HCT116 (cell line): ENCODE data around the gene STAT4. TPM values are rescaled to one million over a fixed set of nuclear protein-coding genes. Genes with fewer than 3 reads are reported as not detected.
A peak's percentile ranks its signal among the peaks of the same experiment; 100 is the strongest.

Source experiments
- ATAC-seq: fragments of 200-7000 bp; cut with Tn5 transposase; 2 replicates; pipeline ENCODE4 v1.9.1; 2020; ENCODE audit warnings: mild to moderate bottlenecking, moderate library complexity
- BruUV-seq: library from RNA; stranded (reverse); fragments of 400-500 nt; replicated peaks from 2 replicates; lab custom pipeline; 2021; lab: Mats Ljungman, UMichigan
- CTCF ChIA-PET: fragments of 300-600 bp; sonication (Branson Sonifier 250); formaldehyde crosslinking; loops from one replicate; lab custom pipeline; 2021; ENCODE audit warnings: antibody characterized with exemption; lab: Charles Lee
- POLR2A ChIA-PET: fragments of 300-600, 350-600 bp; sonication (Branson Sonifier 250); formaldehyde crosslinking; loops from one replicate; lab custom pipeline; 2021; ENCODE audit warnings: antibody characterized with exemption; lab: Charles Lee
- RAD21 ChIA-PET, 2 experiments: fragments of 300-600 bp; sonication (Branson Sonifier 250); formaldehyde crosslinking; loops; one replicate each; lab custom pipeline; 2023; ENCODE audit warnings: low total read pairs in 2 of 2; ENCODE audit not compliant: uncharacterized antibody in 2 of 2, unreplicated experiment in 2 of 2, low non-redundant PET in 1 of 2; lab: Charles Lee
- DNase-seq: peaks from one replicate; pipeline ENCODE4 v3.0.0-alpha.2; 2010; ENCODE audit warnings: low read depth, low spot score
- H2AFZ ChIP-seq: fragments of 200-600 bp; shearing (Covaris generic), sonication (generic); 2 replicates; pipeline ENCODE4 v1.6.1; 2017; ENCODE audit warnings: low read depth, mixed run types, mixed read lengths, antibody characterized with exemption, low read length; ENCODE audit not compliant: poor library complexity, severe bottlenecking
- H3K27ac ChIP-seq: 2 replicates; pipeline ENCODE4 v1.5.1; 2012; ENCODE audit warnings: low read depth, low read length
- H3K27me3 ChIP-seq: fragments of 200-600 bp; sonication (generic); 2 replicates; pipeline ENCODE4 v1.6.1; 2016; ENCODE audit warnings: mixed run types, low read length, mixed read lengths; ENCODE audit not compliant: insufficient read depth
- H3K36me3 ChIP-seq, 2 experiments: fragments of 200-500 bp in 1 of 2; fragments of 200-600 bp in 1 of 2; sonication (Bioruptor generic) in 1 of 2; sonication (generic) in 1 of 2; 2 replicates each; pipeline versions ENCODE4 v1.5.1 to v1.6.1; 2014 to 2016; ENCODE audit warnings: low read length in 2 of 2, inconsistent platforms in 1 of 2, mixed read lengths in 1 of 2, mixed run types in 1 of 2; ENCODE audit not compliant: insufficient read depth in 2 of 2, control insufficient read depth in 1 of 2
- H3K4me1 ChIP-seq, 2 experiments: fragments of 200-600 bp in 1 of 2; sonication (generic) in 1 of 2; 2 replicates each; pipeline versions ENCODE4 v1.5.1 to v1.6.1; 2012 to 2017; ENCODE audit warnings: low read length in 2 of 2, inconsistent platforms in 1 of 2, mild to moderate bottlenecking in 1 of 2, mixed read lengths in 1 of 2, mixed run types in 1 of 2, moderate library complexity in 1 of 2; ENCODE audit not compliant: insufficient read depth in 2 of 2, control insufficient read depth in 1 of 2
- H3K4me2 ChIP-seq: fragments of 200-600 bp; sonication (generic); 2 replicates; pipeline ENCODE4 v1.6.1; 2017; ENCODE audit warnings: mixed run types, low read length, mixed read lengths
- H3K4me3 ChIP-seq, 2 experiments: fragments of 200-600 bp in 1 of 2; sonication (generic) in 1 of 2; replicated peaks in 1 of 2; 2 replicates each; pipeline ENCODE4 v1.5.1; 2011 to 2016; ENCODE audit warnings: low read length in 2 of 2, control low read depth in 1 of 2, low read depth in 1 of 2, mild to moderate bottlenecking in 1 of 2, mixed read lengths in 1 of 2, mixed run types in 1 of 2
- H3K79me2 ChIP-seq: fragments of 200-600 bp; sonication (generic); 2 replicates; pipeline ENCODE4 v1.6.1; 2017; ENCODE audit warnings: mild to moderate bottlenecking, mixed run types, low read length, moderate library complexity, mixed read lengths; ENCODE audit not compliant: insufficient read depth
- H3K9ac ChIP-seq: fragments of 200-600 bp; sonication (generic); 2 replicates; pipeline ENCODE4 v1.6.1; 2016; ENCODE audit warnings: low read length, mixed read lengths
- H3K9me2 ChIP-seq: fragments of 200-600 bp; sonication (generic), shearing (Covaris generic); 2 replicates; pipeline ENCODE4 v1.6.1; 2017; ENCODE audit warnings: mixed run types, mild to moderate bottlenecking, moderate library complexity; ENCODE audit not compliant: insufficient read depth
- H3K9me3 ChIP-seq, 2 experiments: fragments of 200-500 bp in 1 of 2; fragments of 200-600 bp in 1 of 2; sonication (Bioruptor generic) in 1 of 2; sonication (generic) in 1 of 2; 2 replicates each; pipeline ENCODE4 v1.6.1; 2014 to 2017; ENCODE audit warnings: low read length in 2 of 2, mixed read lengths in 2 of 2, inconsistent platforms in 1 of 2, low read depth in 1 of 2, mild to moderate bottlenecking in 1 of 2, mixed run types in 1 of 2, moderate library complexity in 1 of 2; ENCODE audit not compliant: control insufficient read depth in 1 of 2, insufficient read depth in 1 of 2
- H4K20me1 ChIP-seq: fragments of 200-600 bp; sonication (generic), shearing (Covaris generic); 2 replicates; pipeline ENCODE4 v1.6.1; 2017; ENCODE audit warnings: mixed run types, mild to moderate bottlenecking, moderate library complexity; ENCODE audit not compliant: insufficient read depth
- ATF3 ChIP-seq: IDR thresholded peaks from 2 replicates; pipeline ENCODE4 v1.6.1; 2012
- CEBPB ChIP-seq: IDR thresholded peaks from 2 replicates; pipeline ENCODE4 v1.6.1; 2012; ENCODE audit warnings: low read depth
- EGR1 ChIP-seq: IDR thresholded peaks from 2 replicates; pipeline ENCODE4 v1.6.1; 2012; ENCODE audit warnings: low read depth
- ELF1 ChIP-seq: IDR thresholded peaks from 2 replicates; pipeline ENCODE4 v1.6.1; 2012; ENCODE audit warnings: low read depth, borderline replicate concordance
- EZH2 ChIP-seq: fragments of 200-600 bp; sonication (generic); IDR thresholded peaks from 2 replicates; pipeline ENCODE4 v1.6.1; 2017; ENCODE audit warnings: antibody characterized with exemption, mixed run types
- EZH2phosphoT487 ChIP-seq: fragments of 200-600 bp; IDR thresholded peaks from 2 replicates; pipeline ENCODE4 v1.6.1; 2018; ENCODE audit warnings: antibody characterized with exemption, borderline replicate concordance
- FOSL1 ChIP-seq: IDR thresholded peaks from 2 replicates; pipeline ENCODE4 v1.6.1; 2012; ENCODE audit warnings: low read depth
- JUND ChIP-seq: IDR thresholded peaks from 2 replicates; pipeline ENCODE4 v1.6.1; 2012
- POLR2A ChIP-seq: IDR thresholded peaks from 2 replicates; pipeline ENCODE4 v1.7.0; 2011; ENCODE audit warnings: borderline replicate concordance; ENCODE audit not compliant: insufficient read depth, insufficient read length; ENCODE audit errors: extremely low read depth
- RAD21 ChIP-seq: IDR thresholded peaks from 2 replicates; pipeline ENCODE4 v1.6.1; 2012; ENCODE audit warnings: low read depth, mild to moderate bottlenecking
- REST ChIP-seq: IDR thresholded peaks from 2 replicates; pipeline ENCODE4 v1.6.1; 2012; ENCODE audit warnings: low read depth
- SRF ChIP-seq: IDR thresholded peaks from 2 replicates; pipeline ENCODE4 v1.6.1; 2012; ENCODE audit warnings: low read depth
- TCF7L2 ChIP-seq: IDR thresholded peaks from 2 replicates; pipeline ENCODE4 v1.7.0; 2011; ENCODE audit warnings: borderline replicate concordance, inconsistent platforms; ENCODE audit not compliant: insufficient read depth, insufficient read length; ENCODE audit errors: extremely low read depth
- ZFX ChIP-seq: fragments of 450-650 bp; IDR thresholded peaks from 2 replicates; pipeline ENCODE4 v1.6.1; 2017
- ZNF274 ChIP-seq: fragments of 200-500 bp; sonication (Bioruptor generic); IDR thresholded peaks from 2 replicates; pipeline ENCODE4 v1.6.1; 2014; ENCODE audit warnings: mild to moderate bottlenecking, low read depth, low read length, inconsistent platforms
- intact Hi-C: fragments of 100-400 bp; cut with micrococcal nuclease; formaldehyde crosslinking; loops from 2 replicates; pipeline ENCODE4 v1.10.0; 2022
- total RNA-seq: library from RNA; stranded (reverse); gene quantifications from one replicate; pipeline ENCODE4 v1.2.1, GENCODE V29; 2021; ENCODE audit not compliant: unreplicated experiment
- TF ChIP-seq, protein P1 (sequence below), 3 experiments: fragments of 200-600 bp in 1 of 3; sonication (generic) in 1 of 3; IDR thresholded peaks in 2 of 3; conservative IDR thresholded peaks in 1 of 3; 2 replicates each; pipeline ENCODE4 v1.5.1; 2012 to 2017; ENCODE audit warnings: low read depth in 2 of 3, low read length in 2 of 3, antibody characterized with exemption in 1 of 3, borderline replicate concordance in 1 of 3, control low read depth in 1 of 3, mild to moderate bottlenecking in 1 of 3, mixed read lengths in 1 of 3, mixed run types in 1 of 3, moderate library complexity in 1 of 3; ENCODE audit not compliant: insufficient read depth in 1 of 3

Gene STAT4
- total RNA-seq, 1 experiment from 2014 or later: 2.0 TPM

DNA sequence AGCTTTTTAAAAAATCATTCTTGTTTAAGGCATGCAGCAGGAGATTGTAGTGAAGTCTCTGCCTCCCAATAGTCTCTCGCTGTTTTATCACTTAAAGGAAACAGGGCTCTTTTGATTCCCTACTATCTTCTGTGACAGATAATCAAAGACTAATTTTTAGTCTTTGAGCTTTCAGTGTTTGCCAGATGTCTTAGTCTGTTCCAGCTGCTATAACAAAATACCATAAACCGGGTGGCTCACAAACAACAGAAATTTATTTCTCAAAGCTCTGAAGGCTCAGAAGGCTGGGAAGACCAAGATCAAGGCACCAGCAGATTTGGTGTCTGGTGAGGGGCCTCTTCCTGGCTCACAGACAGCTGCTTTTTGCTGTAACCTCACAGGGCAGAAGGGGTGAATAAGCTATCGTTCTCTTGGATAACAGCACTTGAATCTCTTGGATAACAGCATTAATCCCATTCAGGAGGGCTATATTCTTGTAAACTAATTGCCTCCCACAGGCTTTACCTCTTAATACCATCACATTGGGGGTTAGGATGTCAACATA is 37.8 kb upstream of the STAT4 start:
- ChIA-PET RAD21 (no interaction called here), CTCF (no interaction called here), POLR2A (no interaction called here)
- Histone ChIP-seq H3K4me3 (no peak overlapping the region), H3K79me2 (no peaks in the 10 kb centered on the region), H3K9me2 (no peaks in the 10 kb centered on the region), H2AFZ (peak overlapping the region; percentile 53), H3K27ac (no peak overlapping the region), H4K20me1 (no peaks in the 10 kb centered on the region), H3K9me3 (no peaks in the 10 kb centered on the region), H3K27me3 (no peaks in the 10 kb centered on the region), H3K4me1 (peaks cover 0 to 5% of the 10 kb centered on the region in 2 experiments; a peak in 1 of 4 replicates), H3K36me3 (no peaks in the 10 kb centered on the region), H3K9ac (no peak overlapping the region), H3K4me2 (peak overlapping the region; percentile 31; the same call in 1 of the 2 replicates)
- DNase-seq (no peak), ATAC-seq (no peak)
- TF ChIP-seq ZFX (no peak), EZH2phosphoT487 (no peak), POLR2A (no peak), SRF (no peak), JUND (no peak), EZH2 (no peak), ATF3 (no peak), TCF7L2 (no peak), ZNF274 (no peak), CEBPB (no peak), FOSL1 (no peak), RAD21 (no peak), EGR1 (no peak), ELF1 (no peak), REST (no peak)
- TF ChIP-seq, protein P1, sequence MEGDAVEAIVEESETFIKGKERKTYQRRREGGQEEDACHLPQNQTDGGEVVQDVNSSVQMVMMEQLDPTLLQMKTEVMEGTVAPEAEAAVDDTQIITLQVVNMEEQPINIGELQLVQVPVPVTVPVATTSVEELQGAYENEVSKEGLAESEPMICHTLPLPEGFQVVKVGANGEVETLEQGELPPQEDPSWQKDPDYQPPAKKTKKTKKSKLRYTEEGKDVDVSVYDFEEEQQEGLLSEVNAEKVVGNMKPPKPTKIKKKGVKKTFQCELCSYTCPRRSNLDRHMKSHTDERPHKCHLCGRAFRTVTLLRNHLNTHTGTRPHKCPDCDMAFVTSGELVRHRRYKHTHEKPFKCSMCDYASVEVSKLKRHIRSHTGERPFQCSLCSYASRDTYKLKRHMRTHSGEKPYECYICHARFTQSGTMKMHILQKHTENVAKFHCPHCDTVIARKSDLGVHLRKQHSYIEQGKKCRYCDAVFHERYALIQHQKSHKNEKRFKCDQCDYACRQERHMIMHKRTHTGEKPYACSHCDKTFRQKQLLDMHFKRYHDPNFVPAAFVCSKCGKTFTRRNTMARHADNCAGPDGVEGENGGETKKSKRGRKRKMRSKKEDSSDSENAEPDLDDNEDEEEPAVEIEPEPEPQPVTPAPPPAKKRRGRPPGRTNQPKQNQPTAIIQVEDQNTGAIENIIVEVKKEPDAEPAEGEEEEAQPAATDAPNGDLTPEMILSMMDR (IDR thresholded peaks at IDR 0.05 in 2 of 3, conservative IDR thresholded peaks at IDR 0.05 in 1 of 3; ENCODE audit: borderline replicate concordance in 1 of 3, insufficient read depth in 1 of 3, low read depth in 2 of 3, low read length in 2 of 3): no peak
- no TSS peak for BruUV-seq
- intact Hi-C loops: no loop called here
